HepG2 (cell line): Measurements from ENCODE around the gene CTSZ. TPM values are rescaled to one million over a fixed set of nuclear protein-coding genes. Genes with fewer than 3 reads are reported as not detected.

ENCODE experiments used
- AGO1 ChIP-seq: fragments of 200-400 bp; formaldehyde crosslinking; IDR thresholded peaks from 2 replicates; pipeline ENCODE4 v1.6.1; 2017; ENCODE audit warnings: mild to moderate bottlenecking, low read depth, low read length, moderate library complexity; ENCODE audit not compliant: poor library complexity, severe bottlenecking
- GATA4 ChIP-seq: sonication (generic); IDR thresholded peaks from 2 replicates; pipeline ENCODE4 v1.6.1; 2016; ENCODE audit warnings: antibody characterized with exemption, low read depth, borderline replicate concordance
- IRX3 ChIP-seq: sonication (generic); formaldehyde crosslinking; IDR thresholded peaks from 2 replicates; pipeline ENCODE4 v1.8.1; 2023; ENCODE audit warnings: mild to moderate bottlenecking, low read depth, missing genetic modification reagents, borderline replicate concordance
- MBD4 ChIP-seq: IDR thresholded peaks from 2 replicates; pipeline ENCODE4 v1.6.1; 2012; ENCODE audit warnings: low read length, inconsistent platforms, borderline replicate concordance
- NFE2L2 ChIP-seq: fragments of 150-350 bp; IDR thresholded peaks from 2 replicates; pipeline ENCODE4 v1.6.1; 2014; ENCODE audit warnings: low read length
- RARG ChIP-seq: sonication (generic); formaldehyde crosslinking; IDR thresholded peaks from 2 replicates; pipeline ENCODE4 v1.4.0; 2020; ENCODE audit warnings: low read depth, mild to moderate bottlenecking, missing genetic modification reagents
- SMC3 ChIP-seq: IDR thresholded peaks from 2 replicates; pipeline ENCODE4 v1.6.1; 2011; ENCODE audit warnings: low read length, improper control_type of control experiment
- ZC3H4 ChIP-seq: sonication (generic); formaldehyde crosslinking; IDR thresholded peaks from 2 replicates; pipeline ENCODE4 v1.4.0; 2020; ENCODE audit warnings: missing genetic modification reagents, borderline replicate concordance
- ZKSCAN8 ChIP-seq: IDR thresholded peaks from 2 replicates; pipeline ENCODE4 v1.6.1; 2016; ENCODE audit warnings: borderline replicate concordance, missing genetic modification reagents, missing compliant biosample characterization
- ZNF225 ChIP-seq: sonication (generic); formaldehyde crosslinking; IDR thresholded peaks from 2 replicates; pipeline ENCODE4 v1.4.0; 2020; ENCODE audit warnings: mild to moderate bottlenecking, missing genetic modification reagents
- ZNF331 ChIP-seq: sonication (generic); formaldehyde crosslinking; IDR thresholded peaks from 2 replicates; pipeline ENCODE4 v1.4.0; 2020; ENCODE audit warnings: missing genetic modification reagents
- ZNF44 ChIP-seq: sonication (generic); formaldehyde crosslinking; IDR thresholded peaks from 2 replicates; pipeline ENCODE4 v1.5.1; 2020; ENCODE audit warnings: mild to moderate bottlenecking, missing genetic modification reagents
- ZNF598 ChIP-seq: sonication (generic); formaldehyde crosslinking; IDR thresholded peaks from 2 replicates; pipeline ENCODE4 v1.5.1; 2020; ENCODE audit warnings: mild to moderate bottlenecking, missing genetic modification reagents, borderline replicate concordance
- ZNF614 ChIP-seq: IDR thresholded peaks from 2 replicates; pipeline ENCODE4 v1.6.1; 2018; ENCODE audit warnings: missing biosample characterization, missing genetic modification reagents, inconsistent platforms, borderline replicate concordance
- ZNF674 ChIP-seq: sonication (generic); formaldehyde crosslinking; IDR thresholded peaks from 2 replicates; pipeline ENCODE4 v1.5.0; 2020; ENCODE audit warnings: low read depth, mild to moderate bottlenecking, missing genetic modification reagents
- ZNF775 ChIP-seq: sonication (generic); formaldehyde crosslinking; IDR thresholded peaks from 2 replicates; pipeline ENCODE4 v1.4.0; 2020; ENCODE audit warnings: missing genetic modification reagents, mild to moderate bottlenecking, moderate library complexity, borderline replicate concordance
- ZNF781 ChIP-seq: sonication (generic); formaldehyde crosslinking; IDR thresholded peaks from 2 replicates; pipeline ENCODE4 v1.5.1; 2020; ENCODE audit warnings: borderline replicate concordance, mild to moderate bottlenecking, missing genetic modification reagents; ENCODE audit errors: not compliant biosample characterization
- ZNF792 ChIP-seq: IDR thresholded peaks from 2 replicates; pipeline ENCODE4 v1.6.1; 2016
- ZSCAN29 ChIP-seq: sonication (generic); formaldehyde crosslinking; conservative IDR thresholded peaks from 2 replicates; pipeline ENCODE4 v1.4.0; 2020; ENCODE audit warnings: mild to moderate bottlenecking, missing genetic modification reagents
- polyA plus RNA-seq, 8 experiments: library from polyadenylated mRNA; depleted of rRNA in 3 of 8; stranded (reverse) in 7 of 8; unstranded in 1 of 8; fragments of >200 nt; fragmentation: Illumina TruSeq in 4 of 8; extraction: Trizol in 4 of 8; gene quantifications; 2 replicates each; pipeline versions ENCODE4 v1.2.1 to v1.2.3, GENCODE V29; 2011 to 2016; ENCODE audit warnings: low read depth in 4 of 8, missing spikeins in 1 of 8, mixed read lengths in 1 of 8; ENCODE audit not compliant: insufficient read depth in 1 of 8
- total RNA-seq, 5 experiments: library from RNA; depleted of rRNA; stranded (reverse); fragments of >200 nt; fragmentation: Illumina TruSeq; extraction: Trizol; gene quantifications; 2 replicates each; pipeline ENCODE4 v1.2.3, GENCODE V29; 2016; ENCODE audit warnings: low read depth in 1 of 5
- TF ChIP-seq, protein P1 (sequence below): sonication (generic); formaldehyde crosslinking; IDR thresholded peaks from 2 replicates; pipeline ENCODE4 v1.8.1; 2022; ENCODE audit warnings: mild to moderate bottlenecking, missing genetic modification reagents
- TF ChIP-seq, protein P2 (sequence below): sonication (generic); formaldehyde crosslinking; IDR thresholded peaks from 2 replicates; pipeline ENCODE4 v1.8.1; 2023; ENCODE audit warnings: missing genetic modification reagents, mild to moderate bottlenecking, borderline replicate concordance
- TF ChIP-seq, protein P3 (sequence below): sonication (generic); formaldehyde crosslinking; IDR thresholded peaks from 2 replicates; pipeline ENCODE4 v1.4.0; 2020; ENCODE audit warnings: mild to moderate bottlenecking, missing genetic modification reagents, borderline replicate concordance
- TF ChIP-seq, protein P4 (sequence below): IDR thresholded peaks from 2 replicates; pipeline ENCODE4 v1.6.1; 2016; ENCODE audit warnings: low read depth
- TF ChIP-seq, protein P5 (sequence below): sonication (generic); formaldehyde crosslinking; IDR thresholded peaks from 2 replicates; pipeline ENCODE4 v1.8.0; 2022; ENCODE audit warnings: mild to moderate bottlenecking, missing genetic modification reagents, moderate library complexity

Gene CTSZ
- total and polyA plus RNA-seq, 2 of the 13 experiments (the other 11 are each of a cell fraction or from before 2014, with no cell fraction given), result 0.33 TPM; not detected in 1

DNA sequence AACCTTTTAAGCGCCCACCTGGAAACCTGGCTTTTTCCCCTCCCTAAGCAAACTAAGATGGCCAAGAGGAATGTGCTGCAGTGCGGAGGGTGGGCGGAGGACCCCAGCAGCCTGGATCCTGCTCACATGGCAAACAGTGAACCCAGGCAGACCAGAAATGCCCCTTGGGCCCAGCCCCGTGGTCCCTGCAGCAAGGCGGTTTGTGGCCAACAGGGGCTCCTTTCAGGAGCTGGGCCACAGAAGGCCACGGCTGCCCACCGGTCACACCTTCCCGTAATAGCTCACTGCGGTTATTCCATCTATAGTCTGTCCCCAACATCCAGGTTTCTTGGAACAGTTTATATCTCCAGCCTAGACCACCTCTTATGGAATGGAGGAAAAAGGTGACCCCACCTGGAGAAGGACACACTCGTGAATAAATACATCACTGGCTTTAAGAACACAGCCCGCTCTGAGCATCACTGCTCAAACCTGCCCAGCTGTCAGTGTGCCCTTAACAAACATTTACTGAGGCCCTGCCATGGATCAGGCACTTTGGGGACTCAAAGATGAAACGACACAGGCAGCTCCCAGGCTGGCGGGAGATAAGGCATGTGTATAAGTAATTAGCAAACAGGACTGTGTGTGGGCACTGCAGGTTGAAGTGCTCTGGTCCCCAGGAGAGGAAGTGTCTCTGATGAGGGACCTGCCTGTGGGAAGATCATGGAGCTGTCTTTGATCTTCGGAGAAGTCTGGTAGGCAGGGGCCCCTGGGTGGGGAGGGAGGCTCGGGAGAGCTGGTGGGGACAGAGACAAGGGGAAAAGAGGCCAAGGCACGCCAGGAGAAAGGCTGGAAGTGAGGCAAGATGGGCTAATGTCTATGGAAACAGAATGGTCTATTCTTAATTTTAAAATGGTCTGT, 9.0 kb upstream of the CTSZ start (continued):
- TF ChIP-seq ZNF225 (CRISPR knock-in tag) (no peak), ZNF674 (CRISPR knock-in tag) (no peak), ZC3H4 (CRISPR knock-in tag) (no peak), ZNF614 (peak; percentile 92), ZSCAN29 (peak; percentile 71; the same call in 1 of the 2 replicates), AGO1 (peak; percentile 38), ZNF44 (no peak), MBD4 (no peak), SMC3 (no peak), ZKSCAN8 (CRISPR knock-in tag) (peak; percentile 80), ZNF598 (CRISPR knock-in tag) (no peak), ZNF781 (CRISPR knock-in tag) (peak; percentile 26), NFE2L2 (no peak), ZNF792 (CRISPR knock-in tag) (peak; percentile 93), GATA4 (peak; percentile 97), IRX3 (CRISPR knock-in tag) (no peak; the same call in 1 of the 2 replicates), RARG (no peak), ZNF331 (CRISPR knock-in tag) (peak; percentile 91), ZNF775 (CRISPR knock-in tag) (no peak)
- TF ChIP-seq, protein P1, sequence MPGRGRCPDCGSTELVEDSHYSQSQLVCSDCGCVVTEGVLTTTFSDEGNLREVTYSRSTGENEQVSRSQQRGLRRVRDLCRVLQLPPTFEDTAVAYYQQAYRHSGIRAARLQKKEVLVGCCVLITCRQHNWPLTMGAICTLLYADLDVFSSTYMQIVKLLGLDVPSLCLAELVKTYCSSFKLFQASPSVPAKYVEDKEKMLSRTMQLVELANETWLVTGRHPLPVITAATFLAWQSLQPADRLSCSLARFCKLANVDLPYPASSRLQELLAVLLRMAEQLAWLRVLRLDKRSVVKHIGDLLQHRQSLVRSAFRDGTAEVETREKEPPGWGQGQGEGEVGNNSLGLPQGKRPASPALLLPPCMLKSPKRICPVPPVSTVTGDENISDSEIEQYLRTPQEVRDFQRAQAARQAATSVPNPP, result no peak
- TF ChIP-seq, protein P2, sequence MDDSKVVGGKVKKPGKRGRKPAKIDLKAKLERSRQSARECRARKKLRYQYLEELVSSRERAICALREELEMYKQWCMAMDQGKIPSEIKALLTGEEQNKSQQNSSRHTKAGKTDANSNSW (CRISPR knock-in tag), result no peak
- TF ChIP-seq, protein P3, sequence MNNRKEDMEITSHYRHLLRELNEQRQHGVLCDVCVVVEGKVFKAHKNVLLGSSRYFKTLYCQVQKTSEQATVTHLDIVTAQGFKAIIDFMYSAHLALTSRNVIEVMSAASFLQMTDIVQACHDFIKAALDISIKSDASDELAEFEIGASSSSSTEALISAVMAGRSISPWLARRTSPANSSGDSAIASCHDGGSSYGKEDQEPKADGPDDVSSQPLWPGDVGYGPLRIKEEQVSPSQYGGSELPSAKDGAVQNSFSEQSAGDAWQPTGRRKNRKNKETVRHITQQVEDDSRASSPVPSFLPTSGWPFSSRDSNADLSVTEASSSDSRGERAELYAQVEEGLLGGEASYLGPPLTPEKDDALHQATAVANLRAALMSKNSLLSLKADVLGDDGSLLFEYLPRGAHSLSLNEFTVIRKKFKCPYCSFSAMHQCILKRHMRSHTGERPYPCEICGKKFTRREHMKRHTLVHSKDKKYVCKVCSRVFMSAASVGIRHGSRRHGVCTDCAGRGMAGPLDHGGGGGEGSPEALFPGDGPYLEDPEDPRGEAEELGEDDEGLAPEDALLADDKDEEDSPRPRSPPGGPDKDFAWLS, result no peak
- TF ChIP-seq, protein P4, sequence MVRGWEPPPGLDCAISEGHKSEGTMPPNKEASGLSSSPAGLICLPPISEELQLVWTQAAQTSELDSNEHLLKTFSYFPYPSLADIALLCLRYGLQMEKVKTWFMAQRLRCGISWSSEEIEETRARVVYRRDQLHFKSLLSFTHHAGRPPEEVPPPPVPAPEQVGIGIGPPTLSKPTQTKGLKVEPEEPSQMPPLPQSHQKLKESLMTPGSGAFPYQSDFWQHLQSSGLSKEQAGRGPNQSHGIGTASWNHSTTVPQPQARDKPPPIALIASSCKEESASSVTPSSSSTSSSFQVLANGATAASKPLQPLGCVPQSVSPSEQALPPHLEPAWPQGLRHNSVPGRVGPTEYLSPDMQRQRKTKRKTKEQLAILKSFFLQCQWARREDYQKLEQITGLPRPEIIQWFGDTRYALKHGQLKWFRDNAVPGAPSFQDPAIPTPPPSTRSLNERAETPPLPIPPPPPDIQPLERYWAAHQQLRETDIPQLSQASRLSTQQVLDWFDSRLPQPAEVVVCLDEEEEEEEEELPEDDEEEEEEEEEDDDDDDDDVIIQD (CRISPR knock-in tag), result peak; percentile 84
- TF ChIP-seq, protein P5, sequence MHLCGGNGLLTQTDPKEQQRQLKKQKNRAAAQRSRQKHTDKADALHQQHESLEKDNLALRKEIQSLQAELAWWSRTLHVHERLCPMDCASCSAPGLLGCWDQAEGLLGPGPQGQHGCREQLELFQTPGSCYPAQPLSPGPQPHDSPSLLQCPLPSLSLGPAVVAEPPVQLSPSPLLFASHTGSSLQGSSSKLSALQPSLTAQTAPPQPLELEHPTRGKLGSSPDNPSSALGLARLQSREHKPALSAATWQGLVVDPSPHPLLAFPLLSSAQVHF (CRISPR knock-in tag), result no peak
